ENCODE data around the gene RTN4RL2. TPM values are rescaled to one million over a fixed set of nuclear protein-coding genes. Genes with fewer than 3 reads are reported as not detected.

Gene RTN4RL2
- total RNA-seq, 2 donors from 2014 or later = 0.22 to 0.82 TPM

DNA sequence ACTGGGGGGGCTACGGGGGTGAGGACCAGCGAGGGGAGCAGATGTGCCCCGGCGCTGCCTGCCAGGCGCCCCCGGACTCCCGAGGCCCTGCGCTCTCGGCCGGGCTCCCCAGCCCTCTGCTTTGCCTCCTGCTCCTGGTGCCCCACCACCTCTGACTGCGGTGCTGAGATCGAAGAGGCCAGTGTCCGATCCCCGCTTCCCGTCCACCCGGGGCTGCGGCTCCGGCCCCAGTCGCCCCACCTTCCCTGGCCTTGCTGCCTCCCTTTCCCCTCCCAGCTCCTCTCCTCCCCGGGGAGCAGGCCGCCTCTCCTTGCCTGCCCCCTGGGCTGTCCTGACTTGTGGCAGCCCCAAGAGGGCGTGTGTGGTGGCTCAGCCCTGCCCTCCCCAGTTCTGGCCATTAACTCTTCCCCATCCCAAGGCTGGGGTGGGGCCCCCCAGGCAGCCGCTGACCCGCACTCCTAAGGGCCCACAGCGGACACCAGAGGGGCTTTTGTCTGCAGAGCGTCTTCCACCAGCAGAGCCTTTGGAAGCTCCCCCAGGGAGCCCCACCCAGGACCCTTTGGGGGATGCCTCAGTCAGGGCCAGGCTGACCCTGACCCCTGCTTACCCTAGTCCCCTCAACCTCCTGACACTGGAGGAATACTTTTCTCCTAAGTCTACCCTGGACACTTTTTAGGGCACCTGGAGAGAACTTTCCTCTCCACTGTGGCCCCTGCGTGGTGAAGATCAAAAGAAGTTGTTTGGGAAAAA lies 16.6 kb downstream of the RTN4RL2 start:
- peaks cover 10% of the 10 kb centered on the region for H3K27me3 Mint-ChIP-seq
- peaks cover 9% of the 10 kb centered on the region for H3K4me1 Mint-ChIP-seq
- ATAC-seq (replicated peaks) = peak; percentile 61
- H3K27ac Mint-ChIP-seq = no peak overlapping the region
- H3K4me3 Mint-ChIP-seq = peak overlapping the region; percentile 64
- H3K9me3 Mint-ChIP-seq = no peaks in the 10 kb centered on the region
- H3K36me3 Mint-ChIP-seq (ENCODE audit: low read depth) = no peaks in the 10 kb centered on the region

DNA sequence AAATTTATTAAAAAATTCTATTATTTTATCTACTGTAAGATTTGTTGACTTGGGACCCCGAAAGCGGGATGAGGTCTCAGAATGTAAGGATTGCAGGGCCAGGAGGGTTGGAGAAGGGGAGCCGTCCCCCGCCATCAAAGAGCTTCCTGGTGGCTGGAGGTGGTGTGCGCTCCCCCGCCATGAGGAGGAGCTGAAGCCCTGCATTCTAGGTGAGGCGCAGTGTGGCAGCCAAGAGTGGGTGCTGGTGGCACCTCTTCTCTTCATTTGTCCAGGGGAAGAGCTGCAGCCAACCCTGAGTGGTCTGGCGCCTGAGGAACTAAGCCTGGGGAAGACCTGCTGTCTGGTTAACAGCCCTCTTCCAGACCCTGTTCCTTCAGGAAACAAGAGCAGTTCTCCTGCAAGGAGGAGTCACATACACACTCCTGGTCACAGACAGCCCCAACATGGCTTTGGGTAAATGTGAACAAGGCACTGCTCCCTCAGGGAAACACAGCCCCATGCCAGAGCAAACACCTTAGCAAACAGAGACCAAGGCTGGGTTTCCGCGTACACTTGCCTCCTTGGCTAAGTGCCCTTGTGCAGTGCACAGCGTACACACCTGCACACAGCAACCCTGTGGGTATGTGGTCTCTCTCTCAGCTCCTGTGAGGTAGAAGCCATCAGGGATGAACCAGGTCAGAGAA lies 17.3 kb downstream of the RTN4RL2 start:
- H3K4me1 Mint-ChIP-seq = peaks cover 9% of the 10 kb centered on the region
- H3K27ac Mint-ChIP-seq = no peak overlapping the region
- peak overlapping the region; percentile 64 for H3K4me3 Mint-ChIP-seq
- no peaks in the 10 kb centered on the region for H3K9me3 Mint-ChIP-seq
- no peak for ATAC-seq (replicated peaks)
- peaks cover 11% of the 10 kb centered on the region for H3K27me3 Mint-ChIP-seq
- H3K36me3 Mint-ChIP-seq (ENCODE audit: low read depth) = no peaks in the 10 kb centered on the region

DNA sequence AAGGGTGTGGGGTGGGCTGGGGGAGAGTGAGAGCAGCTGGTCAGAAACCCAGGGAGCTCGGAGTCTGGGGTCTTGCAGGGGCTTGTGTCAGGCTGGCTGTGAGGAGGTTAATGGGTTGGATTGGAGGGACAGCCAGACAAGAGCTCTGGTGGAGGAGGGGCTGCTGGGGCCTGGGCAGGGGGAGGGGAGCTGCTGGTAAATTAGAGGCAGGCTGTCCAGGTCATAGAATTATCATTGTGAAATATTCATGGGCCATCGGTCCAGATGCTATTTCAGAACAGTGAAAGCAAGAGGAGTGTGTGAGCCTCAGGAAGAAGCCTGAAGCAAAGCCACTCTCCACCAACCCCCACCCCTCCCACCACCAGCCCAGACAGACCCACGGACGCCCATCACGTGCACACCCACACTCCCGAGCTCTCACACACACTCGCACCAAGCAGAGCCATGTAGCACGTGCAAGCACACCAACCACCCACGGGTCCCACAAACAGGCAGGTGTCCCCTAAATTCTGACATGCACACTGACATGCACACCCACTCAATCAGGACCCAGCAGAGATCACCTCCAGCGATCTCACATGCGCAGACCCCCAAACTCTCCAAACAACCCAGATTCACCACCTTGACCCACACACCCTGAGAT lies 18.8 kb downstream of the RTN4RL2 start:
- no peaks in the 10 kb centered on the region for H3K9me3 Mint-ChIP-seq
- peaks cover 3% of the 10 kb centered on the region for H3K36me3 Mint-ChIP-seq (ENCODE audit: low read depth)
- H3K27me3 Mint-ChIP-seq = peaks cover 11% of the 10 kb centered on the region
- H3K27ac Mint-ChIP-seq = no peak overlapping the region
- no peak for ATAC-seq (replicated peaks)
- H3K4me3 Mint-ChIP-seq = no peak overlapping the region
- peaks cover 5% of the 10 kb centered on the region for H3K4me1 Mint-ChIP-seq

DNA sequence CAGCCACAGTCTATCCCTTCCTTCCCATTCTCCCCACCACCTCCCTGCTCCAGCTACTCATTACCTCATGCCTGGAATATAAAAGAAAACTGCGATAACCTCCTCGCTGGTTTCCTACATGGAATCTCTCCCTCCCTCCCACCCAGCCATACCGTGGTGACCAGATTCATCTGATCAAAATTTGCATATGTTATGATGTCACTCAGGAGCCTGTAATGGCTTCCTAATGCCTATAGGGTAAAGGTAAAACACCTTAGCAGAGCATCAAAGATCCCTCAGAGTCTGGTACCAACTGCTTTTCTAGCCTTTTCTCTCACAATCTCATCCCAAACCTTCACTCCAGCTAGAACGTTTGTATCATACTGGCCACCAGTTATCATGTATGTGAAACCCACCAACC lies 19.6 kb downstream of the RTN4RL2 start:
- H3K4me3 Mint-ChIP-seq = no peak overlapping the region
- no peaks in the 10 kb centered on the region for H3K9me3 Mint-ChIP-seq
- peaks cover 11% of the 10 kb centered on the region for H3K36me3 Mint-ChIP-seq (ENCODE audit: low read depth)
- ATAC-seq (replicated peaks) = peak; percentile 22
- peak overlapping the region; percentile 12 for H3K27ac Mint-ChIP-seq
- peaks cover 11% of the 10 kb centered on the region for H3K27me3 Mint-ChIP-seq
- peaks cover 5% of the 10 kb centered on the region for H3K4me1 Mint-ChIP-seq

DNA sequence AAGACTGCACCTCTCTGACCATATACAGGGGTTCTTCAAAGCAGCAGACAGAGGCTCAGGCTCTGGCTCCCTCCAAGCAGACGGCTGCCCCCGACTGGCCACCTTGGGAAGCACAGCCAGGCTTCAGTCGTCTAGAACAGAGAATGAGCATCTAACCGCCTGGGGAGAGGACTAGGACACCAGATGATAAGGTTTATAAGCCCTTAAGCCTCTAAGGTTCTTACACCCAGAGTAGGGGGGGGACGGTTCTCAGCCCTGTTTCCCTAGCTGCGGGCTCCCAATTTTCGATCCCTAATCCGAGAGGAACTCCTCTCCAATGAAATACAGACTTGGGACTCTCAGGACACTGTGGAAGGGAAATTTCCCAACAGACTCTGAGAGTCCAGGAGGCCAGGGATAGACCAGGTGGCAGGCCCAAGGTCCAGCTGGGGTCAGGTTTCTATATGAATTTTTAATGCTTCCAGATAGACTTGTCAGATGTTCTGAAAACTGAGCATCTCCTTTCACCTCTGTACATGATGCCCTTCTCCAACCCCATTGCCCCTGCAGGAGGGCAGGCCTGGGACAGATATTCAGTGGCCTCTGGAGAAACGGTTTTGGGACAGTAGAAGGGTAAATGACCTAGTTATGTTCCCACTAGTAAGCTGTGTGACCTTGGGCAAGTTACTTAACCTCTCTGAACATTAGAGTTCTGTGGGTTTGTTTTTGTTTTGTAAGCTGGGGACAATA lies 20.2 kb downstream of the RTN4RL2 start:
- no peaks in the 10 kb centered on the region for H3K9me3 Mint-ChIP-seq
- H3K27ac Mint-ChIP-seq = peak overlapping the region; percentile 12
- peak; percentile 72 for ATAC-seq (replicated peaks)

DNA sequence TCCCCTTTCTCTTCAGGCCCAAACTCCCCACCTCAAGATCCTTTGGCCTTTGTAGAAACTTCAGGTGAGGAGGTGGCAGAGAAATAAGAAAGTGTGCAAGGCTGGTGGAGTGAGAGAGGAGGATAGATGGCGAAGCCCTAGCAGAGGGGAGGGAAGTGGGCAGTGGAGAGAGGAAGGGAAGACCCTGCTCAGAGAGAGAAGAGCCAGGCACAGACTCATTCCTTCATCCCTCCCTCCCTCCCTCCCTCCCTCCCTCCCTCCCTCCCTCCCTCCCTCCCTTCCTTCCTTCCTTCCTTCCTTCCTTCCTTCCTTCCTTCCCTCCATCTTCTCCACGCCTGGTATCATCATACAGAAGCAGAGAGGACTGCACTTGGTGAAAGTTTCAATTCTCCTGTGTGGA lies 21.0 kb downstream of the RTN4RL2 start:
- no peaks in the 10 kb centered on the region for H3K9me3 Mint-ChIP-seq
- H3K36me3 Mint-ChIP-seq (ENCODE audit: low read depth) = peaks cover 25% of the 10 kb centered on the region
- H3K4me1 Mint-ChIP-seq = peaks cover 5% of the 10 kb centered on the region
- no peak overlapping the region for H3K4me3 Mint-ChIP-seq
- H3K27me3 Mint-ChIP-seq = peaks cover 15% of the 10 kb centered on the region
- H3K27ac Mint-ChIP-seq = no peak overlapping the region
- no peak for ATAC-seq (replicated peaks)

More for the DNA sequence above, 20.2 kb downstream of the RTN4RL2 start:
- Mint-ChIP-seq H3K4me3 (no peak overlapping the region), H3K27me3 (peaks cover 12% of the 10 kb centered on the region), H3K4me1 (peaks cover 5% of the 10 kb centered on the region), H3K36me3 (ENCODE audit: low read depth) (peaks cover 17% of the 10 kb centered on the region)

DNA sequence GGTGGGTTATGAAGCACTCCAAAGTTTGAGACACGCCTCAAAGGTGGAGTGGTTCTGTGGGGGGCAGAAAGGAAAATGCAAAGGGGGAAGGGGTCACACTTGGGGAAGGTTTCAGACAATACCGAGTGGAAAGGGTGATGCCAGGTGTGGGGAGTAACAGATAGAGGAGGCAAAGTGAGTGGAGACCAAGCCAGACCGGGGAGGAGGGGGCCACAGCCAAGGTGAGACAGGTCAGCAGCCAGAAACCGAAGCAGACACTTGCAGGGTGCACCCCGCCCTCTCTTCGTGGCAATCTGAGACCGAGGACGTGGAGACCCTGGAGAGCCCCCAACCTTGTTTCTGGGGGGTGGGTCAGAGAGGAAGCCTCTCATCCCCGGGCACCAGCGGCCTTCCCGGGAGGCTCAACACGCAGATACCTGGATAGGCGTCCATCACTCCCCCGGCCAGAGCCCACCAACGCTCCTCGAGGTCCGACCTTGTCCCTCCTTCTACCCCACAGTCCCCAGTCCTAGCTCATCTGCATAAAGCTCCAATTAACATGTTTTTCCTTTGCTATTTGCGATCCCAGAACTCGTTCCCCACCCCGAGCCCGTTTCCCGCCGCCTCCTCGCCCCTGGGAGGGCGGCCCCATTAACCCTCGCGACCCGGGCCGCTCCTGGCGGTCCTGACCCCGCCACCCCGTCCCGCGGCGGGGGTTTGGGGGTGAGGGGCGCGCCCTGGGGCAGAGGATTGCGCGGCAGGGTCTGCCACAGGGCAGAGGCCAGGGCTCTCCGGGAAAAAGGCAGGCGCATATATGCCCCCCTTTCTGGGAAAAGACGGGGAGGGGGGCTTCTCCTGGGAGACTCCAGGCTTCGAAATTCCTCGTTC lies 21.8 kb downstream of the RTN4RL2 start:
- ATAC-seq (replicated peaks) = no peak
- H3K9me3 Mint-ChIP-seq = no peaks in the 10 kb centered on the region
- peaks cover 5% of the 10 kb centered on the region for H3K4me1 Mint-ChIP-seq
- H3K27me3 Mint-ChIP-seq = peaks cover 15% of the 10 kb centered on the region
- H3K4me3 Mint-ChIP-seq = no peak overlapping the region
- H3K36me3 Mint-ChIP-seq (ENCODE audit: low read depth) = peaks cover 28% of the 10 kb centered on the region
- no peak overlapping the region for H3K27ac Mint-ChIP-seq

DNA sequence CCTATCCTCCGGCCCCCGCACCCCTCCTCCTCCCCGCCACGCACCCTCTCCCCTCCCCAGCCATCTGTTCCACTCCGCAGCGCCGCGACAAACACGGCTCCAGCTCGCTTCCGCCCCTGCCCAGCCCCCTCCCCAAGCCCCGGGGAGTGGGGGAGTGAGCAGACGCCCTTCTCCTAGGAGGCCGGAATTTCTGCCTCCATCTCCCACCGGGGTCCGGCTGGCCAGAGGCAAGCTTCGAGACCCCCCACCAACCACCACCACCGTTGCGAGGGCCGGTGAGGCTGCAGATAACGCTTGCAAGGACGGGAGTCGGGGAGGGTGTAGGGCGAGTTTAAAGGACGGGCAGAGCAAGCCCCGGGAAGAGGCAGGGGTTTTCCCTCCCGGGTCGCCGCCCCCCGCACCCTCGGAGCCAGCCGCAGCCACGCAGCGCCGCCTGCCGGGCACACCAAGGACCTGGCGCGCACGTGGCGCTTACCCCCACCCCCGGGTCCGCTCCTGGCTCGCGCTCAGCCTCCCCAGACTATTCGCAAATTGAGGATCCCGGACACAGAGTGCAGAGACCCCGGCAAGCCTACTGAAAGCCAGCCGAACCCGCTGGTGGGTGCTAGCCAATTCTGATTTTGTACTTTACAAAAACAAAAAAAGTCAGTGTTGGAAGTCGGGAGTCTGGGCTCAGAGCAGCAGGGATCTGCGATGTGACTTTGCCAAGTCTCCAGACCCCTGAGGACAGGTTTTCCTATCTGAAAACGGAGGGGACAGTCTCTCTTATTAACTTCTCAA lies 22.6 kb downstream of the RTN4RL2 start:
- peak; percentile 68 for ATAC-seq (replicated peaks)
- H3K36me3 Mint-ChIP-seq (ENCODE audit: low read depth) = peaks cover 36% of the 10 kb centered on the region
- H3K27ac Mint-ChIP-seq = no peak overlapping the region
- H3K27me3 Mint-ChIP-seq = peaks cover 18% of the 10 kb centered on the region
- peak overlapping the region; percentile 23 for H3K4me3 Mint-ChIP-seq
- H3K9me3 Mint-ChIP-seq = no peaks in the 10 kb centered on the region
- peaks cover 5% of the 10 kb centered on the region for H3K4me1 Mint-ChIP-seq

DNA sequence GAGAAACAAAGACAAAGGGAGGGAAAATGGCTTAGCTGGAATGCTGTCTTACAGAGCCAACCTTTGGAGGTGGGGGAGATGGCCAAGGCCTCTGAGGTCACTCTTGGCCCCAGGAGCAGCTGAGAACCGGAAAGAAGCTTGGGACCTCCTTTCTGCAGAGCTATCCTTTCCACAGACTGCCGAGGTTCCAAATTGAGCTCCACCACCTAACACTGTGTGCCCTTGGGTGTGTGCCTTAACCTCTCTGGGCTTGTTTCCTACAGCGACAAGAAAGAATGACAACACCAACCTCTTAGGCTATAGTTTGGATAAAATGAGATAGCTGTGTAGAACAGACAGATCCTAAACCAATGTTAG lies 23.2 kb downstream of the RTN4RL2 start:
- H3K27me3 Mint-ChIP-seq = peaks cover 18% of the 10 kb centered on the region
- H3K27ac Mint-ChIP-seq = no peak overlapping the region
- H3K4me3 Mint-ChIP-seq = peak overlapping the region; percentile 23
- H3K36me3 Mint-ChIP-seq (ENCODE audit: low read depth) = peaks cover 42% of the 10 kb centered on the region
- peaks cover 5% of the 10 kb centered on the region for H3K4me1 Mint-ChIP-seq
- no peak for ATAC-seq (replicated peaks)
- H3K9me3 Mint-ChIP-seq = no peaks in the 10 kb centered on the region

DNA sequence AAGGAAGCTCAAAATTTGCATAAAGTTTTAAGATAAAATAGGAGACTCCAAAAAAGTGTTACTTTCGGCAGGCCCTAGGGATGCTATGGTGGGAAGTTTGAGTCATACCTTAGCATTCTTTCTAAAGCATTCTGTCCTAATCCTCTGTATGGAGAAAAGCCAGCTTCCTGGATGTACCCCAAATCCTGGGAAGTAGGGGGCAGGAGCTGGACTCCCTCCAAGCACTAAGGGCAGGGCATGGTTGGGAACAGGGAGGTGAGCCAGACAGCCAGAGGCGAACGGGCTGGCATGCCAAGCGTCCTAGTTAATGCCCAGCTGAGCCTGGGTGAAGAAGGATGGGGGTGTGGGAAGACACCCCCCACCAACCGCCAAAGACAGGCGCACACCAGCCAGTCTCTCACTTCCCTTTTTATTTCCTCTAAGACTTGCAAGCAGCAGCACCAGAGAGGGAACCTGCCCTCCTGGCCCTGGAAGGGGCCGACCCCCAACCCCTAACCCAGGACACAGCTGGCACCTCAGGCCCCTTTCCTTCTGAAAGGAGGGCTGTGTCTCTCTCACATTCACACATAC lies 23.9 kb downstream of the RTN4RL2 start:
- Mint-ChIP-seq H3K27me3 (peaks cover 18% of the 10 kb centered on the region), H3K27ac (no peak overlapping the region), H3K36me3 (ENCODE audit: low read depth) (peaks cover 47% of the 10 kb centered on the region), H3K4me1 (peaks cover 5% of the 10 kb centered on the region), H3K9me3 (no peaks in the 10 kb centered on the region), H3K4me3 (no peak overlapping the region)
- ATAC-seq (replicated peaks) = no peak

DNA sequence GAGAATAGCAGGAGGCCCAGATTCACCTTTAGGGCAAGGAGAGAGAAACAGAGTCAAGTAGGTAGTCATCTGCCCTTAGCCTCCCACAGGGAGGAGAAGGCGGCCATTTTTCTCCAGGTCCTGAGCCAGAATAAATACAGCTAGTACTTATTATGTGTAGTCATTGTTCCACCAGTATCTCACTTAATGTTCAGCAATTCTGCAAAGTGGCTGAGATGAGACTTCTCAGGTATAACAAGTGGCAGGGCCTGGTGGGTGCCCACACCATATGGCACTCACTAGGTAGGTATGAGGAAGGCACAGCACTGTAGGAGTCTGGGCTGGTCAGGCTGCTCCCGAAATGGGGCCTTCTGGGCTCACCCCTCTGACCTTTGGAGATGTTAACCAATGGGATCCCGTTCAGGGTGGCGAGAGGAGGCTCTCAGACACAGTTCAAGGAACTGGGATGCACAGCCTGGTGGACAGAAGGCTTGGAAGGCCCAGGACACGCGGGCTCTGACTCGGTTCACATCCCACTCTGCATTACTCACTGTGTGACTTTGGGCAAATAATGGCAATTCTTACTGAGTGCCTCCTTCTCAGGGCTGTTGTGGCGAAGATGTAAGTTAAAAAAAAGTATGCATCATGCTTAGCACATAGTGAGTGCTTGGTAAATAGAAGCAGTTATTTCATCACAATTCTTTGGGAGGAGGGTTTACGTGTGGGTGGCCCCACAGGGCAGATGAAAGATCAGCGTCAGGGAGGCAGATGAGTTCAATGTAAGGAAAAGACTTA lies 25.1 kb downstream of the RTN4RL2 start:
- H3K4me3 Mint-ChIP-seq = no peak overlapping the region
- ATAC-seq (replicated peaks) = no peak
- H3K27ac Mint-ChIP-seq = no peak overlapping the region
- H3K27me3 Mint-ChIP-seq = peaks cover 14% of the 10 kb centered on the region
- H3K4me1 Mint-ChIP-seq = peaks cover under 1% of the 10 kb centered on the region
- peaks cover 50% of the 10 kb centered on the region for H3K36me3 Mint-ChIP-seq (ENCODE audit: low read depth)
- H3K9me3 Mint-ChIP-seq = no peaks in the 10 kb centered on the region

DNA sequence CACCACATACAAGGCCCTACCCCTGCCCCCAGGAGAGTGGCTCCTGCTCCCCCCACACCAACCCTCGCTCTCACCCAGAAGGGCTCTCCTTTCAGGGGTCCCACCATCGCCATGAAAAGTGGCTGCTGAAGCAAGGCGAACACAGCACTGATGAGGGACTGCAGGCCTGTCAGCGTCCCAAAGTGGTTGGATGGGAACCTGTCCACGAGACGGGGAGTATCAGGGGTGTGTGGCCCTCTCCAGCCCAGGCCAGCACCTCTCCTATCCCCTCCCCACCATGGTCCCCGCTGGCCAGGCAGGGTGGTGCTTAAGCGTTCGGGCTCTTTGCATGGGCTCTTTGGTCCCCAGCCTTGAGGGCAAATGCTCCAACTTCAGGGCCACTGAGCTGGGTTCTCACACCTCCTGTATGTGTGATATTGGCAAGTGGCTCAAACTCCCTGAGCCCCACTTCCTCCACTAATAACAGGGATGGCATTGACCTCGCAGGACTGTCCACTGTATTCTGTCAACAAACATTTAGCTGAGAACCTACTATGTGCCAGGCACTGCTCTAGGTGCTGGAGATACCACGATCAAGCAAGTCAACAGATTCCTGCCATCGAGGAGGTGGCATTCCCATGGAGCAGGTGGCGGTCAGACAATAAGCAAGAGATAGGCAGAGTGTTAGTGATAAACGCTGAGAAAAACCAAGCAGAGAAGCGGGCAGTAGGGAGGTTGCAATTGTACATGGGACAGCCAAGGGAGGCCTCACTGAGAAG lies 26.9 kb downstream of the RTN4RL2 start:
- Mint-ChIP-seq H3K4me3 (no peak overlapping the region), H3K27ac (no peak overlapping the region), H3K4me1 (no peaks in the 10 kb centered on the region), H3K27me3 (peaks cover 8% of the 10 kb centered on the region), H3K36me3 (ENCODE audit: low read depth) (peaks cover 58% of the 10 kb centered on the region), H3K9me3 (no peaks in the 10 kb centered on the region)
- ATAC-seq (replicated peaks) = no peak
